H1 (cell line): ENCODE data around the gene MEF2A. TPM values are rescaled to one million over a fixed set of nuclear protein-coding genes. Genes with fewer than 3 reads are reported as not detected.

Experiments used
- CTCF ChIA-PET: fragments of 300-600 bp; sonication (Branson Sonifier 250); formaldehyde crosslinking; loops from one replicate; lab custom pipeline; 2021; ENCODE audit not compliant: partially characterized antibody; lab: Charles Lee
- POLR2A ChIA-PET: fragments of 300-600 bp; sonication (Branson Sonifier 250); formaldehyde crosslinking; loops from one replicate; lab custom pipeline; 2021; ENCODE audit warnings: inconsistent platforms; ENCODE audit not compliant: partially characterized antibody; lab: Charles Lee
- DNase-seq, 2 experiments: peaks; one replicate each; pipeline versions ENCODE4 v3.0.0 to v3.0.0-alpha.2; 2010 to 2022; ENCODE audit warnings: low spot score in 2 of 2, low read depth in 1 of 2, mixed read lengths in 1 of 2
- FAIRE-seq: peaks from 2 replicates; lab custom pipeline; 2011; peaks lifted over from hg19 to GRCh38; lab: Jason Lieb, UNC
- H2AFZ ChIP-seq: 2 replicates; pipeline ENCODE4 v1.8.1; 2012; ENCODE audit warnings: low read length, inconsistent platforms
- H2AK5ac ChIP-seq: 2 replicates; pipeline ENCODE4 v1.6.1; 2013; ENCODE audit warnings: low read depth, low read length
- H2BK120ac ChIP-seq: replicated peaks from 2 replicates; pipeline ENCODE3; 2013; ENCODE audit warnings: low read depth, low read length, inconsistent platforms
- H2BK12ac ChIP-seq: 2 replicates; pipeline ENCODE4 v1.6.1; 2013; ENCODE audit warnings: low read depth, low read length
- H2BK15ac ChIP-seq: 2 replicates; pipeline ENCODE4 v1.6.1; 2013; ENCODE audit warnings: low read length
- H2BK20ac ChIP-seq: 2 replicates; pipeline ENCODE4 v1.6.1; 2013; ENCODE audit warnings: low read length
- H2BK5ac ChIP-seq: 2 replicates; pipeline ENCODE4 v1.6.1; 2013; ENCODE audit warnings: low read depth, low read length
- H3K14ac ChIP-seq: 2 replicates; pipeline ENCODE4 v1.6.1; 2013; ENCODE audit warnings: inconsistent platforms; ENCODE audit not compliant: insufficient read length
- H3K18ac ChIP-seq: 2 replicates; pipeline ENCODE4 v1.6.1; 2013; ENCODE audit warnings: low read length; ENCODE audit errors: extremely low read depth
- H3K23ac ChIP-seq: 2 replicates; pipeline ENCODE4 v1.6.1; 2013; ENCODE audit warnings: inconsistent platforms; ENCODE audit not compliant: insufficient read length
- H3K23me2 ChIP-seq: 2 replicates; pipeline ENCODE4 v1.6.1; 2013; ENCODE audit warnings: low read depth, low read length
- H3K27ac ChIP-seq: 2 replicates; pipeline ENCODE4 v1.6.1; 2011; ENCODE audit warnings: low read depth, low read length, inconsistent platforms
- H3K27me3 ChIP-seq, 4 experiments: replicated peaks in 1 of 4; 1 replicate in 1 of 4; 2 replicates in 3 of 4; pipeline versions ENCODE4 v1.6.1 to v1.8.1; 2011 to 2013; ENCODE audit warnings: low read length in 3 of 4, mild to moderate bottlenecking in 3 of 4, inconsistent platforms in 2 of 4, mixed read lengths in 2 of 4, moderate library complexity in 1 of 4; ENCODE audit not compliant: control insufficient read depth in 3 of 4, insufficient read depth in 3 of 4; ENCODE audit errors: extremely low read depth in 1 of 4
- H3K36me3 ChIP-seq, 4 experiments: 2 replicates each; pipeline versions ENCODE4 v1.6.1 to v1.8.1; 2011 to 2013; ENCODE audit warnings: mild to moderate bottlenecking in 4 of 4, low read length in 3 of 4, moderate library complexity in 2 of 4, control low read depth in 1 of 4, inconsistent platforms in 1 of 4; ENCODE audit not compliant: insufficient read depth in 4 of 4, control insufficient read depth in 2 of 4
- H3K4ac ChIP-seq: replicated peaks from 2 replicates; pipeline ENCODE3; 2013; ENCODE audit warnings: low read length, low read depth, mixed read lengths, inconsistent platforms; ENCODE audit not compliant: insufficient read length
- H3K4me1 ChIP-seq, 4 experiments: replicated peaks in 1 of 4; 1 replicate in 1 of 4; 2 replicates in 3 of 4; pipeline versions ENCODE4 v1.6.1 to v1.8.1; 2011 to 2013; ENCODE audit warnings: low read length in 3 of 4, inconsistent platforms in 2 of 4, mixed read lengths in 1 of 4; ENCODE audit not compliant: insufficient read depth in 4 of 4, control insufficient read depth in 3 of 4
- H3K4me2 ChIP-seq, 2 experiments: 2 replicates each; pipeline versions ENCODE4 v1.6.1 to v1.8.1; 2011 to 2013; ENCODE audit warnings: low read depth in 2 of 2, low read length in 2 of 2, control low read depth in 1 of 2, inconsistent platforms in 1 of 2, mild to moderate bottlenecking in 1 of 2; ENCODE audit not compliant: insufficient read depth in 1 of 2
- H3K4me3 ChIP-seq, 4 experiments: fragments of 200-600, 300-600 bp in 1 of 4; sonication (generic), shearing (Covaris generic), sonication (Bioruptor Twin) in 1 of 4; 2 replicates each; pipeline versions ENCODE4 v1.5.1 to v1.8.1; 2011 to 2016; ENCODE audit warnings: low read length in 4 of 4, low read depth in 3 of 4, control low read depth in 2 of 4, inconsistent platforms in 2 of 4, mild to moderate bottlenecking in 2 of 4, mixed read lengths in 1 of 4, moderate library complexity in 1 of 4; ENCODE audit not compliant: insufficient read depth in 2 of 4; ENCODE audit errors: extremely low read depth in 1 of 4
- H3K56ac ChIP-seq: replicated peaks from 2 replicates; pipeline ENCODE3; 2013; ENCODE audit warnings: low read depth, mild to moderate bottlenecking, mixed read lengths, low read length, inconsistent platforms; ENCODE audit not compliant: insufficient read length
- H3K79me1 ChIP-seq: 2 replicates; pipeline ENCODE4 v1.6.1; 2013; ENCODE audit warnings: low read depth, low read length, control low read depth
- H3K79me2 ChIP-seq, 2 experiments: 2 replicates each; pipeline versions ENCODE4 v1.6.1 to v1.8.1; 2012 to 2013; ENCODE audit warnings: low read length in 2 of 2, mild to moderate bottlenecking in 2 of 2, inconsistent platforms in 1 of 2; ENCODE audit not compliant: insufficient read depth in 2 of 2, control insufficient read depth in 1 of 2
- H3K9ac ChIP-seq, 4 experiments: replicated peaks in 1 of 4; 1 replicate in 1 of 4; 2 replicates in 3 of 4; pipeline versions ENCODE4 v1.6.1 to v1.8.1; 2011 to 2013; ENCODE audit warnings: low read depth in 3 of 4, low read length in 3 of 4, control low read depth in 2 of 4, mild to moderate bottlenecking in 2 of 4, moderate library complexity in 2 of 4, inconsistent platforms in 1 of 4; ENCODE audit errors: extremely low read depth in 1 of 4
- H3K9me3 ChIP-seq, 2 experiments: 2 replicates each; pipeline versions ENCODE4 v1.6.1 to v1.8.1; 2012 to 2013; ENCODE audit warnings: mild to moderate bottlenecking in 2 of 2, moderate library complexity in 2 of 2, control low read depth in 1 of 2, inconsistent platforms in 1 of 2, low read depth in 1 of 2, low read length in 1 of 2, mixed read lengths in 1 of 2; ENCODE audit not compliant: insufficient read depth in 2 of 2
- H4K20me1 ChIP-seq, 2 experiments: replicated peaks in 1 of 2; 2 replicates each; pipeline versions ENCODE3 to v1.8.1; 2011 to 2013; ENCODE audit warnings: inconsistent platforms in 2 of 2, low read length in 2 of 2, mild to moderate bottlenecking in 1 of 2; ENCODE audit not compliant: insufficient read depth in 2 of 2, control insufficient read depth in 1 of 2
- H4K5ac ChIP-seq: 2 replicates; pipeline ENCODE4 v1.6.1; 2013; ENCODE audit warnings: low read length, low read depth, mixed read lengths, inconsistent platforms; ENCODE audit not compliant: insufficient read length
- H4K8ac ChIP-seq: 2 replicates; pipeline ENCODE4 v1.8.0; 2013; ENCODE audit warnings: mild to moderate bottlenecking, moderate library complexity, low read length, inconsistent platforms; ENCODE audit not compliant: insufficient read depth; ENCODE audit errors: extremely low read depth
- H4K91ac ChIP-seq: replicated peaks from 2 replicates; pipeline ENCODE3; 2013; ENCODE audit warnings: low read length, mixed read lengths, inconsistent platforms; ENCODE audit not compliant: insufficient read length
- CREB1 ChIP-seq: IDR thresholded peaks from 2 replicates; pipeline ENCODE4 v1.6.1; 2012; ENCODE audit warnings: inconsistent platforms
- EGR1 ChIP-seq: IDR thresholded peaks from 2 replicates; pipeline ENCODE4 v1.6.1; 2011; ENCODE audit warnings: low read depth, low read length, borderline replicate concordance
- RAD21 ChIP-seq, 2 experiments: IDR thresholded peaks in 1 of 2; conservative IDR thresholded peaks in 1 of 2; 2 replicates each; pipeline ENCODE4 v1.6.1; 2011; ENCODE audit warnings: low read depth in 2 of 2, low read length in 2 of 2, improper control_type of control experiment in 1 of 2, inconsistent platforms in 1 of 2, mild to moderate bottlenecking in 1 of 2, moderate library complexity in 1 of 2
- TAF1 ChIP-seq: IDR thresholded peaks from 2 replicates; pipeline ENCODE4 v1.6.1; 2011; ENCODE audit warnings: mild to moderate bottlenecking, low read depth, low read length
- TEAD4 ChIP-seq: IDR thresholded peaks from 2 replicates; pipeline ENCODE4 v1.6.1; 2012; ENCODE audit warnings: low read depth, low read length, inconsistent platforms, mixed read lengths
- WGBS, 2 experiments: shearing (Covaris generic) in 1 of 2; methylation state at CpG; one replicate each; pipeline versions ENCODE4 v1.1.6 to v1.1.7; 2013 to 2015; ENCODE audit warnings: low lambda C conversion rate in 2 of 2, mixed read lengths in 2 of 2, inconsistent platforms in 1 of 2, low coverage in 1 of 2, missing lambda C conversion rate in 1 of 2; ENCODE audit not compliant: insufficient replicate concordance in 2 of 2, insufficient coverage in 1 of 2, insufficient read length in 1 of 2; ENCODE audit errors: extremely low coverage in 1 of 2, missing lambda C conversion rate in 1 of 2; 5-methylcytosine and 5-hydroxymethylcytosine counted together
- polyA plus RNA-seq, 7 experiments: library from polyadenylated mRNA; depleted of rRNA in 3 of 7; stranded (reverse) in 5 of 7; unstranded in 2 of 7; fragments of >200 nt in 5 of 7; fragments of 200-250 nt in 2 of 7; gene quantifications; 1 replicate in 5 of 7; 2 replicates in 1 of 7; 4 replicates in 1 of 7; pipeline versions ENCODE4 v1.2.1 to v1.2.3, GENCODE V29; 2011 to 2013; ENCODE audit warnings: missing spikeins in 2 of 7, mixed read lengths in 2 of 7
- total RNA-seq: library from RNA; stranded (reverse); fragmentation: NEBNext Ultra II Directional; extraction: Animal tissue kit (Norgen Biotek cat#: 25700); gene quantifications from 2 replicates; pipeline ENCODE4 v1.2.1, GENCODE V29; 2021
- TF ChIP-seq, protein P1 (sequence below), 3 experiments: IDR thresholded peaks; 1 replicate in 2 of 3; 2 replicates in 1 of 3; pipeline versions ENCODE4 v1.5.1 to v1.6.1; 2011; ENCODE audit warnings: low read length in 3 of 3, mild to moderate bottlenecking in 3 of 3, inconsistent platforms in 2 of 3, low read depth in 1 of 3, moderate library complexity in 1 of 3; ENCODE audit not compliant: insufficient read depth in 1 of 3; ENCODE audit errors: control extremely low read depth in 1 of 3

MEF2A gene
- total and polyA plus RNA-seq, 2 of the 8 experiments (the other 6 are each of a cell fraction or from before 2014, with no cell fraction given), result 15.6 to 22.5 TPM

DNA sequence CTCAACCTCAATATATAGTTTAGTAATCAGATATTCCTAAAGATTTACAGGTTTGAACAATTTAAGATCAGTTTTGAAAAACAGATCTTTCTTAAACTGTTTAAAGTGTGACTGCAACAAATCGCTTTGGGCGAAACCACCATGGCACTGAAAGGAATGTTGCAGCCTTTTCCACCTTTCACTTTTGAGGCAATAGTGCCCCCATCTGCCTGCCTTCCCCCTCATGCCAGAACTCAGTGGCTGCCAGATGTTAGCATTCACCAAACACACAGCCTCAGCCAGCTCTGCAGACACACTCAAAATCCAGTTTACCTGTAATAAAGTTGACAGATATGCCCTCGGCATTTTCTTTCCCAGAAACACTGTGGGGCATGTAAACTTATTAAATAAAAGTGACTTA lies 164.1 kb downstream of the MEF2A start:
- DNase-seq, result no peak

More for the DNA sequence above, 164.1 kb downstream of the MEF2A start:
- H2BK120ac ChIP-seq, result no peak overlapping the region
- no peak overlapping the region for H3K4ac ChIP-seq
- H3K18ac ChIP-seq, result no peak overlapping the region
- no peaks in the 10 kb centered on the region for H3K79me2 ChIP-seq
- peaks cover 2 to 9% of the 10 kb centered on the region in 2 experiments; a peak in 2 of 4 replicates for H3K9me3 ChIP-seq
- H3K27me3 ChIP-seq, result peaks cover 0 to 10% (median 3%) of the 10 kb centered on the region in 4 experiments; a peak in 4 of 7 replicates
- H3K14ac ChIP-seq, result no peak overlapping the region
- H3K23me2 ChIP-seq, result peaks cover 8% of the 10 kb centered on the region; the same call in 1 of the 2 replicates
- H3K4me2 ChIP-seq, result no peak overlapping the region
- TF ChIP-seq, protein P1, sequence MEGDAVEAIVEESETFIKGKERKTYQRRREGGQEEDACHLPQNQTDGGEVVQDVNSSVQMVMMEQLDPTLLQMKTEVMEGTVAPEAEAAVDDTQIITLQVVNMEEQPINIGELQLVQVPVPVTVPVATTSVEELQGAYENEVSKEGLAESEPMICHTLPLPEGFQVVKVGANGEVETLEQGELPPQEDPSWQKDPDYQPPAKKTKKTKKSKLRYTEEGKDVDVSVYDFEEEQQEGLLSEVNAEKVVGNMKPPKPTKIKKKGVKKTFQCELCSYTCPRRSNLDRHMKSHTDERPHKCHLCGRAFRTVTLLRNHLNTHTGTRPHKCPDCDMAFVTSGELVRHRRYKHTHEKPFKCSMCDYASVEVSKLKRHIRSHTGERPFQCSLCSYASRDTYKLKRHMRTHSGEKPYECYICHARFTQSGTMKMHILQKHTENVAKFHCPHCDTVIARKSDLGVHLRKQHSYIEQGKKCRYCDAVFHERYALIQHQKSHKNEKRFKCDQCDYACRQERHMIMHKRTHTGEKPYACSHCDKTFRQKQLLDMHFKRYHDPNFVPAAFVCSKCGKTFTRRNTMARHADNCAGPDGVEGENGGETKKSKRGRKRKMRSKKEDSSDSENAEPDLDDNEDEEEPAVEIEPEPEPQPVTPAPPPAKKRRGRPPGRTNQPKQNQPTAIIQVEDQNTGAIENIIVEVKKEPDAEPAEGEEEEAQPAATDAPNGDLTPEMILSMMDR (IDR thresholded peaks at IDR 0.05; ENCODE audit: control extremely low read depth in 1 of 3, insufficient read depth in 1 of 3, low read depth in 1 of 3, low read length in 3 of 3), result peak; percentile 70 to 79 (median 72)
- no peak for TF ChIP-seq CREB1
- no peak for TF ChIP-seq EGR1
- TF ChIP-seq TEAD4, result peak; percentile 48; the same call in 1 of the 2 replicates
- peak; percentile 88 to 91 for TF ChIP-seq RAD21 (IDR thresholded peaks at IDR 0.05 in 1 of 2, conservative IDR thresholded peaks at IDR 0.05 in 1 of 2; ENCODE audit: low read depth in 2 of 2, low read length in 2 of 2)
- no peak for TF ChIP-seq TAF1
- H2BK5ac ChIP-seq, result no peak overlapping the region
- no peak overlapping the region for H4K91ac ChIP-seq
- H3K27ac ChIP-seq, result no peak overlapping the region
- no peak overlapping the region for H3K23ac ChIP-seq
- H3K4me3 ChIP-seq, result no peak overlapping the region
- H4K5ac ChIP-seq, result no peak overlapping the region
- H3K79me1 ChIP-seq, result 0 out of 2 replicates have a peak, but pooled peaks cover 2% of the 10 kb centered on the region
- H3K9ac ChIP-seq, result no peak overlapping the region
- no peak overlapping the region for H4K8ac ChIP-seq
- WGBS, 2 experiments, result 77% methylated on average over 3 of the region's 3 CpGs; no CpG with 5 or more reads in 1 of the 2 experiments
- H2BK15ac ChIP-seq, result no peak overlapping the region
- peaks cover 0 to 3% of the 10 kb centered on the region in 2 experiments for H4K20me1 ChIP-seq
- H2AK5ac ChIP-seq, result no peak overlapping the region
- ChIA-PET CTCF (interaction anchor here (0.6 to 3.9 kb wide), 22 partner anchors 11 to 476 kb away, joined by 3 to 34 read pairs (median 4); no protein-coding TSS in a partner anchor), POLR2A (no interaction called here)
- no peak overlapping the region for H2AFZ ChIP-seq
- H3K36me3 ChIP-seq, result peaks cover 4 to 9% (median 5%) of the 10 kb centered on the region in 4 experiments; a peak in 7 of 8 replicates
- H2BK12ac ChIP-seq, result no peak overlapping the region
- peak; percentile 50 for FAIRE-seq
- no peak overlapping the region for H3K56ac ChIP-seq
- no peak overlapping the region for H2BK20ac ChIP-seq
- peaks cover 5 to 23% (median 6%) of the 10 kb centered on the region in 4 experiments; a peak in 5 of 7 replicates for H3K4me1 ChIP-seq
